Right lobe of liver (tissue), 6 donors: ENCODE measurements around the gene CALML3. TPM values are rescaled to one million over a fixed set of nuclear protein-coding genes. Genes with fewer than 3 reads are reported as not detected.
A peak's percentile ranks its signal among the peaks of the same experiment; 100 is the strongest.

Experiments used
- ATAC-seq, 4 donors: fragments of 200-7000 bp; cut with Tn5 transposase; one replicate each; pipeline ENCODE4 v1.9.1; 2020; ENCODE audit warnings: mild to moderate bottlenecking in 4 of 4, moderate library complexity in 4 of 4
- DNase-seq, 3 donors: peaks; one replicate each; pipeline ENCODE4 v3.0.0-alpha.2; 2020
- H3K27ac ChIP-seq, 3 donors: fragments of 200-600 bp; one replicate each; pipeline ENCODE4 v1.8.0; 2022
- H3K27me3 ChIP-seq, 2 donors: fragments of 200-600 bp; one replicate each; pipeline ENCODE4 v1.8.0; 2022
- H3K36me3 ChIP-seq, 4 donors: fragments of 200-600 bp; sonication (generic) in 1 of 4; one replicate each; pipeline versions ENCODE4 v1.5.1 to v1.8.0; 2017 to 2022; ENCODE audit warnings: control low read depth in 1 of 4
- H3K4me1 ChIP-seq, 4 donors: fragments of 200-600 bp; sonication (generic) in 1 of 4; one replicate each; pipeline versions ENCODE4 v1.5.1 to v1.8.0; 2017 to 2022; ENCODE audit warnings: control low read depth in 1 of 4
- H3K4me3 ChIP-seq, 3 donors: fragments of 200-600 bp; one replicate each; pipeline ENCODE4 v1.8.0; 2022
- H3K9me3 ChIP-seq, 4 donors: fragments of 200-600 bp; sonication (generic) in 1 of 4; one replicate each; pipeline versions ENCODE4 v1.5.1 to v1.8.0; 2017 to 2022; ENCODE audit warnings: control low read depth in 1 of 4
- CTCF ChIP-seq, 4 donors: fragments of 200-600 bp in 3 of 4; fragments of 450-650 bp in 1 of 4; IDR thresholded peaks; one replicate each; pipeline versions ENCODE4 v1.5.1 to v1.8.0; 2016 to 2022; ENCODE audit warnings: antibody characterized with exemption in 4 of 4, mild to moderate bottlenecking in 2 of 4
- POLR2A ChIP-seq: fragments of 450-650 bp; IDR thresholded peaks from one replicate; pipeline ENCODE4 v1.6.1; 2017; ENCODE audit warnings: antibody characterized with exemption, mild to moderate bottlenecking
- WGBS: methylation state at CpG from one replicate; pipeline ENCODE4 v1.1.6; 2018; ENCODE audit warnings: low coverage, low lambda C conversion rate; ENCODE audit not compliant: insufficient coverage; ENCODE audit errors: missing lambda C conversion rate; 5-methylcytosine and 5-hydroxymethylcytosine counted together
- intact Hi-C, 2 donors: fragments of 100-400 bp; cut with DNase I; formaldehyde crosslinking; loops; one replicate each; pipeline versions ENCODE4 v1.11.2 to v1.14.1; 2022
- total RNA-seq, 6 experiments: library from RNA; depleted of rRNA in 2 of 6; stranded (reverse); fragments of >200 nt in 2 of 6; fragmentation: NEBNext Ultra II Directional in 3 of 6; extraction: Animal tissue kit (Norgen Biotek cat#: 25700) in 3 of 6; gene quantifications; one replicate each; pipeline versions ENCODE4 v1.1.0 to v1.2.4, GENCODE V29; 2016 to 2023
- donor health status: DM: no; HTN: yes; CAD: no.
- donor health status: DM: no; HTN: no; CAD: no.
- donor health status: DM: no; HTN: no; CAD: no.
- donor health status: DM: no; HTN: yes; CAD: no.
- donor health status: DM: no; HTN: yes; CAD: no.

The CALML3 gene
- total RNA-seq, 6 experiments from 2014 or later = 0.22 TPM; not detected in 5

GRCh38 chr10:5527332-5528200, 2.8 kb downstream of the CALML3 start:
- no peaks in the 10 kb centered on the region for H3K9me3 ChIP-seq
- WGBS = 20% methylated on average over 2 of the region's 10 CpGs
- H3K4me3 ChIP-seq = no peak overlapping the region
- H3K36me3 ChIP-seq = no peaks in the 10 kb centered on the region
- intact Hi-C loops = no loop called here
- no peak for TF ChIP-seq CTCF (IDR thresholded peaks at IDR 0.05)
- TF ChIP-seq POLR2A = no peak
- peak overlapping the region in 2 of 3 donors; percentile 43 to 67 for H3K27ac ChIP-seq
- H3K27me3 ChIP-seq = no peaks in the 10 kb centered on the region
- DNase-seq = peak; percentile 50 to 80 (median 71)
- H3K4me1 ChIP-seq = peaks cover 0 to 27% (median 12%) of the 10 kb centered on the region in 4 donors
- peak; percentile 54 to 65 (median 58) for ATAC-seq

- peak in 1 of 4 donors; percentile 23 for TF ChIP-seq CTCF (IDR thresholded peaks at IDR 0.05)
- TF ChIP-seq POLR2A = no peak
- Histone ChIP-seq H3K9me3 (no peaks in the 10 kb centered on the region), H3K36me3 (no peaks in the 10 kb centered on the region), H3K27me3 (no peaks in the 10 kb centered on the region), H3K4me3 (no peak overlapping the region), H3K27ac (peak overlapping the region; percentile 6 to 75 (median 43)), H3K4me1 (peaks cover 0 to 27% (median 12%) of the 10 kb centered on the region in 4 donors)
- intact Hi-C loops = no loop called here
- DNase-seq = peak in 1 of 3 donors; percentile 67
- WGBS = 54% methylated on average over 9 of the region's 11 CpGs
- peak; percentile 38 to 66 (median 54) for ATAC-seq
These were observed 4.4 kb downstream of the CALML3 start for GRCh38 chr10:5528989-5529701.

- intact Hi-C loops = loop anchor here in 1 of 2 donors (10.0 kb wide), 1 partner anchor 85 kb away; no protein-coding TSS in a partner anchor
- H3K4me1 ChIP-seq = peaks cover 0 to 33% (median 12%) of the 10 kb centered on the region in 4 donors
- no peak for DNase-seq
- no peaks in the 10 kb centered on the region for H3K27me3 ChIP-seq
- TF ChIP-seq POLR2A (no peak), CTCF (IDR thresholded peaks at IDR 0.05) (no peak)
- no peak overlapping the region for H3K4me3 ChIP-seq
- H3K9me3 ChIP-seq = no peaks in the 10 kb centered on the region
- ATAC-seq = peak in 3 of 4 donors; percentile 1 to 26 (median 2)
- no peaks in the 10 kb centered on the region for H3K36me3 ChIP-seq
- peak overlapping the region in 2 of 3 donors; percentile 43 to 75 for H3K27ac ChIP-seq
- WGBS = 20% methylated on average over 7 of the region's 7 CpGs
These were observed 5.1 kb downstream of the CALML3 start for GRCh38 chr10:5529702-5530411.

- H3K36me3 ChIP-seq = no peaks in the 10 kb centered on the region
- ATAC-seq (no peak), DNase-seq (no peak)
- peak overlapping the region in 1 of 3 donors; percentile 75 for H3K27ac ChIP-seq
- no peak overlapping the region for H3K4me3 ChIP-seq
- 93% methylated on average over 3 of the region's 5 CpGs for WGBS
- H3K9me3 ChIP-seq = no peaks in the 10 kb centered on the region
- intact Hi-C loops = loop anchor here in 1 of 2 donors (10.0 kb wide), 1 partner anchor 84 kb away; no protein-coding TSS in a partner anchor
- no peak for TF ChIP-seq POLR2A
- TF ChIP-seq CTCF (IDR thresholded peaks at IDR 0.05) = no peak
- H3K27me3 ChIP-seq = no peaks in the 10 kb centered on the region
- H3K4me1 ChIP-seq = peaks cover 0 to 38% (median 12%) of the 10 kb centered on the region in 4 donors
These were observed 5.6 kb downstream of the CALML3 start for GRCh38 chr10:5530412-5530806.
